ENCODE measurements around the gene PLEKHM3. TPM values are rescaled to one million over a fixed set of nuclear protein-coding genes. Genes with fewer than 3 reads are reported as not detected.

PLEKHM3 gene
- total and polyA plus RNA-seq, 2 experiments from 2014 or later: 3.9 to 8.8 TPM

DNA sequence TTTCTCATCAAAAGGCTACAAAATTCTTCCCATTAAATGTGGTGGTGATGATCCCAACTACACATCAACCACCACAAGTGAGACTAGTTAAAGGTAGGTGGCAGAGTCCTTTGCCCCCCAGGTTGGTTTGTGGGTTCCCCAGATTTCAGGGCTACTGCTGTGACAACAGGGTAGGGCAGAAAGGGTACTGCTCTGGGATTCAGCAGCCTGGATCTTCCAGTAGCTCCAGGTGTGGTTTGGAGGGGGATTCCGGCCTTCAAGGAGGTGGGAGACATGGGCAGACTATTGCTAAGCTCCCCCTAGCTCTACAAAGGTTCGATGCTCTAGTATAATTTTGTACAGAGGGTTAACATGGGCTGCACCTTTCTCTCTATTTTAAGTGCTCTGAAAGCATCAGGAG, 180.7 kb downstream of the PLEKHM3 start:
- Histone ChIP-seq H3K4me3 (no peak overlapping the region), H3K79me2 (replicated peaks; ENCODE audit: insufficient read depth) (no peaks in the 10 kb centered on the region), H3K4me2 (no peak overlapping the region), H3K27me3 (ENCODE audit: insufficient read depth) (no peaks in the 10 kb centered on the region), H3K9me2 (ENCODE audit: insufficient read depth) (no peaks in the 10 kb centered on the region), H3F3A (replicated peaks; ENCODE audit: low read depth) (no peaks in the 10 kb centered on the region), H2AFZ (no peak overlapping the region), H4K20me1 (replicated peaks; ENCODE audit: insufficient read depth) (no peaks in the 10 kb centered on the region), H3K4me1 (ENCODE audit: insufficient read depth) (peaks cover 14% of the 10 kb centered on the region; the same call in 1 of the 2 replicates), H3K36me3 (ENCODE audit: insufficient read depth) (no peaks in the 10 kb centered on the region), H3K27ac (ENCODE audit: low read depth) (0 out of 2 replicates have a peak overlapping the region, but pooled peaks have one; percentile 30)
- H3K4me1 Mint-ChIP-seq: peaks cover 18% of the 10 kb centered on the region
- DNase-seq (ENCODE audit: low spot score) (no peak), ATAC-seq (no peak)
- H3K9me3 Mint-ChIP-seq: no peaks in the 10 kb centered on the region
- no peak overlapping the region for H3K4me3 Mint-ChIP-seq
- no peaks in the 10 kb centered on the region; the same call in 2 of the 3 replicates for H3K36me3 Mint-ChIP-seq (ENCODE audit: low read depth)
- H3K27me3 Mint-ChIP-seq (ENCODE audit: insufficient read depth, low read depth, poor library complexity): no peaks in the 10 kb centered on the region
- no peak for TF ChIP-seq STAT1 (IDR thresholded peaks at IDR 0.05; ENCODE audit: unreplicated experiment)
- TF ChIP-seq, protein P1, sequence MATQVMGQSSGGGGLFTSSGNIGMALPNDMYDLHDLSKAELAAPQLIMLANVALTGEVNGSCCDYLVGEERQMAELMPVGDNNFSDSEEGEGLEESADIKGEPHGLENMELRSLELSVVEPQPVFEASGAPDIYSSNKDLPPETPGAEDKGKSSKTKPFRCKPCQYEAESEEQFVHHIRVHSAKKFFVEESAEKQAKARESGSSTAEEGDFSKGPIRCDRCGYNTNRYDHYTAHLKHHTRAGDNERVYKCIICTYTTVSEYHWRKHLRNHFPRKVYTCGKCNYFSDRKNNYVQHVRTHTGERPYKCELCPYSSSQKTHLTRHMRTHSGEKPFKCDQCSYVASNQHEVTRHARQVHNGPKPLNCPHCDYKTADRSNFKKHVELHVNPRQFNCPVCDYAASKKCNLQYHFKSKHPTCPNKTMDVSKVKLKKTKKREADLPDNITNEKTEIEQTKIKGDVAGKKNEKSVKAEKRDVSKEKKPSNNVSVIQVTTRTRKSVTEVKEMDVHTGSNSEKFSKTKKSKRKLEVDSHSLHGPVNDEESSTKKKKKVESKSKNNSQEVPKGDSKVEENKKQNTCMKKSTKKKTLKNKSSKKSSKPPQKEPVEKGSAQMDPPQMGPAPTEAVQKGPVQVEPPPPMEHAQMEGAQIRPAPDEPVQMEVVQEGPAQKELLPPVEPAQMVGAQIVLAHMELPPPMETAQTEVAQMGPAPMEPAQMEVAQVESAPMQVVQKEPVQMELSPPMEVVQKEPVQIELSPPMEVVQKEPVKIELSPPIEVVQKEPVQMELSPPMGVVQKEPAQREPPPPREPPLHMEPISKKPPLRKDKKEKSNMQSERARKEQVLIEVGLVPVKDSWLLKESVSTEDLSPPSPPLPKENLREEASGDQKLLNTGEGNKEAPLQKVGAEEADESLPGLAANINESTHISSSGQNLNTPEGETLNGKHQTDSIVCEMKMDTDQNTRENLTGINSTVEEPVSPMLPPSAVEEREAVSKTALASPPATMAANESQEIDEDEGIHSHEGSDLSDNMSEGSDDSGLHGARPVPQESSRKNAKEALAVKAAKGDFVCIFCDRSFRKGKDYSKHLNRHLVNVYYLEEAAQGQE (IDR thresholded peaks at IDR 0.05; ENCODE audit: unreplicated experiment): no peak
- no peak for TF ChIP-seq EZH2phosphoT487 (IDR thresholded peaks at IDR 0.05; ENCODE audit: unreplicated experiment)
- TF ChIP-seq ZNF331 (CRISPR knock-in tag; IDR thresholded peaks at IDR 0.05; ENCODE audit: low read depth): no peak
- no peak for TF ChIP-seq EZH2 (IDR thresholded peaks at IDR 0.05; ENCODE audit: low read depth, unreplicated experiment)
- H3K27ac Mint-ChIP-seq: no peak overlapping the region

DNA sequence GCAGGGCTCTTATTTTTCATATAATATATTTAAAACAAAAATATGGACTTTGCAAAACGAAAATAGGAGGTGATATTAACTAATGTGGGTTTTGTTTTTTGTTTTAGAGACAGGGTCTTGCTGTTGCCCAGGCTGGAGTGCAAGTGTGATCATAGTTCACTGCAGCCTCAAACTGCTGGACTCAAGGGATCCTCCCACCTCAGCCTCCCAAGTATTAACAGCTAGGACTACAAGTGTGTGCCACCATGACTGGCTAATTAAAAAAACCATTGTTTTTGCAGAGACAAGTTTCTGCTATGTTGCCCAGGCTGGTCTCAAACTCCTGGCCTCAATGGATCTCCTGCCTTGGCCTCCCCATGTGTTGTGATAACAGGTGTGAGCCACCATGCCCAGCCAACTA, 185.2 kb downstream of the PLEKHM3 start:
- no peaks in the 10 kb centered on the region for H3K9me3 Mint-ChIP-seq
- DNase-seq (ENCODE audit: low spot score) (no peak), ATAC-seq (no peak)
- peaks cover 35% of the 10 kb centered on the region for H3K4me1 ChIP-seq (ENCODE audit: insufficient read depth)
- no peaks in the 10 kb centered on the region; the same call in 1 of the 2 replicates for H3K9me2 ChIP-seq (ENCODE audit: insufficient read depth)
- no peak overlapping the region for H3K4me3 ChIP-seq
- H3K4me3 Mint-ChIP-seq: no peak overlapping the region
- H3K4me2 ChIP-seq: no peak overlapping the region
- H3K27me3 Mint-ChIP-seq (ENCODE audit: insufficient read depth, low read depth, poor library complexity): no peaks in the 10 kb centered on the region
- H3K27ac Mint-ChIP-seq: no peak overlapping the region
- no peaks in the 10 kb centered on the region; the same call in 2 of the 3 replicates for H3K36me3 Mint-ChIP-seq (ENCODE audit: low read depth)
- H3K4me1 Mint-ChIP-seq: peaks cover 27% of the 10 kb centered on the region
- H3K27me3 ChIP-seq (ENCODE audit: insufficient read depth): no peaks in the 10 kb centered on the region
- no peaks in the 10 kb centered on the region for H4K20me1 ChIP-seq (replicated peaks; ENCODE audit: insufficient read depth)
- H3F3A ChIP-seq (replicated peaks; ENCODE audit: low read depth): no peaks in the 10 kb centered on the region; the same call in 1 of the 2 replicates
- H3K36me3 ChIP-seq (ENCODE audit: insufficient read depth): no peaks in the 10 kb centered on the region
- no peak overlapping the region; the same call in 1 of the 2 replicates for H3K27ac ChIP-seq (ENCODE audit: low read depth)
- H2AFZ ChIP-seq: no peak overlapping the region
- H3K79me2 ChIP-seq (replicated peaks; ENCODE audit: insufficient read depth): no peaks in the 10 kb centered on the region
- TF ChIP-seq NANOG (IDR thresholded peaks at IDR 0.05; ENCODE audit: borderline replicate concordance) (no peak), POLR2AphosphoS5 (IDR thresholded peaks at IDR 0.05; ENCODE audit: low read depth) (no peak), ETS1 (IDR thresholded peaks at IDR 0.05) (no peak), ZNF462 (CRISPR knock-in tag; IDR thresholded peaks at IDR 0.05) (no peak), ZNF331 (CRISPR knock-in tag; IDR thresholded peaks at IDR 0.05; ENCODE audit: low read depth) (no peak), EZH2phosphoT487 (IDR thresholded peaks at IDR 0.05; ENCODE audit: unreplicated experiment) (no peak), JUNB (IDR thresholded peaks at IDR 0.05; ENCODE audit: unreplicated experiment) (no peak)

Measured in GM23338 (cell line).